ENCODE measurements around the gene MPHOSPH10. TPM values are rescaled to one million over a fixed set of nuclear protein-coding genes. Genes with fewer than 3 reads are reported as not detected.

Gene MPHOSPH10
- total and polyA plus RNA-seq, 2 donors (not counting 3 experiments of a cell fraction or from before 2014, with no cell fraction given), result 4.4 to 38.8 TPM

DNA sequence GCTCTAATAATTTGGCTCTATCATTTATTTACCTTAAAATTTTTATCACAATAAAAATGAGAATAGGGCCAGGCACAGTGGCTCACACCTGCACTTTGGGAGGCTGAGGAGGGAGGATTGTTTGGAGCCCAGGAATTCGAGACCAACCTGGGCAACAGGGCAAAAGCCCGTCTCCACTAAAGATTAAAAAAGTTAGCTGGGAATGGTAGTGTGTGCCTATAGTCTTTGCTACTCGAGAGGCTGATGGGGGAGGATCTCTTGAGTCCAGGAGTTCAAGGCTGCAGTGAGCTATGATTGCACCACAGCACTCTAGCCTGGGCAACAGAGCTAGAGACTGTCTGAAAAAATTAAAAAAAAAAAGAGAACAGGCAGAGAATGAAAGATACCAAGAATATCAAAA, 5.7 kb downstream of the MPHOSPH10 start:
- POLR2A ChIA-PET, result no interaction called here
- Histone ChIP-seq H3K9me3 (replicated peaks; ENCODE audit: control insufficient read depth, insufficient read depth, low read length) (no peaks in the 10 kb centered on the region), H2AFZ (ENCODE audit: low read depth, low read length) (no peak overlapping the region), H4K20me1 (replicated peaks; ENCODE audit: control insufficient read depth, extremely low read depth, insufficient read depth, low read length) (no peaks in the 10 kb centered on the region), H3K9ac (replicated peaks; ENCODE audit: extremely low read depth, insufficient read depth, low read length) (no peak overlapping the region), H3K27ac (ENCODE audit: insufficient read depth, low read depth, low read length) (no peak overlapping the region), H3K4me3 (replicated peaks in 1 of 3; ENCODE audit: insufficient read depth in 1 of 3, low read depth in 1 of 3, low read length in 3 of 3) (no peak overlapping the region), H3K4me1 (ENCODE audit: control insufficient read depth, extremely low read depth, insufficient read depth, low read length) (peaks cover 9% of the 10 kb centered on the region), H3K27me3 (ENCODE audit: control insufficient read depth in 2 of 2, insufficient read depth in 2 of 2, low read length in 2 of 2) (no peaks in the 10 kb centered on the region), H3K36me3 (ENCODE audit: control insufficient read depth in 2 of 2, extremely low read depth in 1 of 2, insufficient read depth in 2 of 2, low read length in 2 of 2) (peaks cover 16 to 23% of the 10 kb centered on the region in 2 experiments), H3K9me1 (replicated peaks; ENCODE audit: control insufficient read depth, extremely low read depth, insufficient read depth, low read length) (no peaks in the 10 kb centered on the region), H3K4me2 (ENCODE audit: insufficient read depth, low read length) (no peak overlapping the region), H3K79me2 (ENCODE audit: control insufficient read depth, insufficient read depth, low read length) (peaks cover 21% of the 10 kb centered on the region)
- CTCF ChIA-PET, result interaction anchor here (1.3 kb wide), 1 partner anchor 35 kb away, joined by 5 read pairs; no protein-coding TSS in a partner anchor
- intact Hi-C loops (cut with micrococcal nuclease), result no loop called here
- DNase-seq (ENCODE audit: low read depth, low spot score), result no peak
- no peak for FAIRE-seq
- TF ChIP-seq POLR2A (IDR thresholded peaks at IDR 0.05; ENCODE audit: low read depth, low read length) (no peak), EZH2 (IDR thresholded peaks at IDR 0.05; ENCODE audit: borderline replicate concordance, low read depth, low read length, severe bottlenecking) (no peak), MYC (IDR thresholded peaks at IDR 0.05; ENCODE audit: low read depth, low read length) (no peak), POLR2AphosphoS5 (IDR thresholded peaks at IDR 0.05; ENCODE audit: insufficient read depth, low read depth, low read length) (no peak), GATA2 (IDR thresholded peaks at IDR 0.05; ENCODE audit: insufficient read depth, insufficient read length, low read depth, low read length) (no peak), JUN (IDR thresholded peaks at IDR 0.05; ENCODE audit: borderline replicate concordance, insufficient read depth, insufficient read length, low read depth) (no peak), FOS (IDR thresholded peaks at IDR 0.05; ENCODE audit: borderline replicate concordance, insufficient read depth, low read length) (no peak)
- TF ChIP-seq, protein P1, sequence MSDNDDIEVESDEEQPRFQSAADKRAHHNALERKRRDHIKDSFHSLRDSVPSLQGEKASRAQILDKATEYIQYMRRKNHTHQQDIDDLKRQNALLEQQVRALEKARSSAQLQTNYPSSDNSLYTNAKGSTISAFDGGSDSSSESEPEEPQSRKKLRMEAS (IDR thresholded peaks at IDR 0.05; ENCODE audit: insufficient read depth, insufficient read length), result no peak
- TF ChIP-seq, protein P2, sequence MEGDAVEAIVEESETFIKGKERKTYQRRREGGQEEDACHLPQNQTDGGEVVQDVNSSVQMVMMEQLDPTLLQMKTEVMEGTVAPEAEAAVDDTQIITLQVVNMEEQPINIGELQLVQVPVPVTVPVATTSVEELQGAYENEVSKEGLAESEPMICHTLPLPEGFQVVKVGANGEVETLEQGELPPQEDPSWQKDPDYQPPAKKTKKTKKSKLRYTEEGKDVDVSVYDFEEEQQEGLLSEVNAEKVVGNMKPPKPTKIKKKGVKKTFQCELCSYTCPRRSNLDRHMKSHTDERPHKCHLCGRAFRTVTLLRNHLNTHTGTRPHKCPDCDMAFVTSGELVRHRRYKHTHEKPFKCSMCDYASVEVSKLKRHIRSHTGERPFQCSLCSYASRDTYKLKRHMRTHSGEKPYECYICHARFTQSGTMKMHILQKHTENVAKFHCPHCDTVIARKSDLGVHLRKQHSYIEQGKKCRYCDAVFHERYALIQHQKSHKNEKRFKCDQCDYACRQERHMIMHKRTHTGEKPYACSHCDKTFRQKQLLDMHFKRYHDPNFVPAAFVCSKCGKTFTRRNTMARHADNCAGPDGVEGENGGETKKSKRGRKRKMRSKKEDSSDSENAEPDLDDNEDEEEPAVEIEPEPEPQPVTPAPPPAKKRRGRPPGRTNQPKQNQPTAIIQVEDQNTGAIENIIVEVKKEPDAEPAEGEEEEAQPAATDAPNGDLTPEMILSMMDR (IDR thresholded peaks at IDR 0.05; ENCODE audit: extremely low read depth in 1 of 2, insufficient read depth in 1 of 2, low read depth in 1 of 2, low read length in 2 of 2), result no peak
- dilution Hi-C loops (cut with MboI; ENCODE audit: extremely low pct_ligation_motif_present, low sequenced_read_pairs), result no loop called here
- BruUV-seq (replicated peaks), result no TSS peak

Data from endothelial cell of umbilical vein (primary cell).